H9 (cell line): ENCODE measurements around the gene WDR83. TPM values are rescaled to one million over a fixed set of nuclear protein-coding genes. Genes with fewer than 3 reads are reported as not detected.

Experiments
- DNase-seq: peaks from one replicate; pipeline ENCODE4 v3.0.0-alpha.2; 2017
- H2AFZ ChIP-seq: one replicate; pipeline ENCODE4 v1.6.1; 2013; ENCODE audit warnings: mild to moderate bottlenecking, low read length, control low read depth, moderate library complexity
- H2AK5ac ChIP-seq: 2 replicates; pipeline ENCODE4 v1.6.1; 2013; ENCODE audit warnings: low read length, control low read depth, mixed read lengths; ENCODE audit not compliant: insufficient read length
- H2BK120ac ChIP-seq: one replicate; pipeline ENCODE4 v1.6.1; 2013; ENCODE audit warnings: low read depth, mild to moderate bottlenecking, low read length, control low read depth, inconsistent platforms; ENCODE audit not compliant: poor library complexity, severe bottlenecking
- H2BK12ac ChIP-seq: 2 replicates; pipeline ENCODE4 v1.6.1; 2013; ENCODE audit warnings: low read length, control low read depth, mixed read lengths, low read depth; ENCODE audit not compliant: insufficient read length
- H2BK15ac ChIP-seq: 2 replicates; pipeline ENCODE4 v1.6.1; 2013; ENCODE audit warnings: low read depth, low read length, control low read depth
- H2BK20ac ChIP-seq: one replicate; pipeline ENCODE4 v1.6.1; 2013; ENCODE audit warnings: low read depth, mild to moderate bottlenecking, low read length, control low read depth, inconsistent platforms; ENCODE audit not compliant: poor library complexity, severe bottlenecking
- H2BK5ac ChIP-seq: 2 replicates; pipeline ENCODE4 v1.6.1; 2013; ENCODE audit warnings: low read length, control low read depth, mixed read lengths; ENCODE audit not compliant: insufficient read length
- H3K14ac ChIP-seq: 2 replicates; pipeline ENCODE4 v1.6.1; 2013; ENCODE audit warnings: low read length, control low read depth; ENCODE audit not compliant: insufficient read depth
- H3K18ac ChIP-seq: 2 replicates; pipeline ENCODE4 v1.6.1; 2013; ENCODE audit warnings: low read depth, mild to moderate bottlenecking, mixed read lengths, low read length, control low read depth; ENCODE audit not compliant: insufficient read length
- H3K23ac ChIP-seq: 2 replicates; pipeline ENCODE4 v1.6.1; 2013; ENCODE audit warnings: low read length, control low read depth, mixed read lengths, low read depth; ENCODE audit not compliant: insufficient read length
- H3K23me2 ChIP-seq: 2 replicates; pipeline ENCODE4 v1.6.1; 2013; ENCODE audit warnings: low read depth, mild to moderate bottlenecking, mixed read lengths, low read length, control low read depth; ENCODE audit not compliant: insufficient read length, poor library complexity, severe bottlenecking
- H3K27ac ChIP-seq: 2 replicates; pipeline ENCODE4 v1.5.1; 2013; ENCODE audit warnings: low read length, control low read depth, mixed read lengths, low read depth; ENCODE audit not compliant: insufficient read length
- H3K27me3 ChIP-seq: 2 replicates; pipeline ENCODE4 v1.6.1; 2013; ENCODE audit warnings: low read length, control low read depth, inconsistent platforms; ENCODE audit not compliant: insufficient read depth
- H3K4ac ChIP-seq: 2 replicates; pipeline ENCODE4 v1.6.1; 2013; ENCODE audit warnings: low read depth, mild to moderate bottlenecking, control low read depth, inconsistent platforms, low read length, moderate library complexity
- H3K4me1 ChIP-seq: 2 replicates; pipeline ENCODE4 v1.6.1; 2013; ENCODE audit warnings: low read length, control low read depth, inconsistent platforms; ENCODE audit not compliant: insufficient read depth
- H3K4me2 ChIP-seq: 2 replicates; pipeline ENCODE4 v1.6.1; 2013; ENCODE audit warnings: low read length, control low read depth, mixed read lengths; ENCODE audit not compliant: insufficient read length, insufficient read depth
- H3K56ac ChIP-seq: 2 replicates; pipeline ENCODE4 v1.6.1; 2013; ENCODE audit warnings: low read depth, mild to moderate bottlenecking, mixed read lengths, low read length, control low read depth; ENCODE audit not compliant: insufficient read length
- H3K79me1 ChIP-seq: 2 replicates; pipeline ENCODE4 v1.6.1; 2013; ENCODE audit warnings: low read depth, mild to moderate bottlenecking, moderate library complexity, low read length, control low read depth, inconsistent platforms; ENCODE audit not compliant: insufficient read depth, poor library complexity, severe bottlenecking
- H3K79me2 ChIP-seq: 2 replicates; pipeline ENCODE4 v1.6.1; 2013; ENCODE audit warnings: low read length, control low read depth, inconsistent platforms; ENCODE audit not compliant: insufficient read depth
- H3K9ac ChIP-seq: 2 replicates; pipeline ENCODE4 v1.6.1; 2013; ENCODE audit warnings: low read length, control low read depth, mixed read lengths; ENCODE audit not compliant: insufficient read length; ENCODE audit errors: extremely low read depth
- H3K9me3 ChIP-seq: one replicate; pipeline ENCODE4 v1.6.1; 2013; ENCODE audit warnings: low read depth, low read length, inconsistent platforms; ENCODE audit not compliant: control insufficient read depth
- H3T11ph ChIP-seq: one replicate; pipeline ENCODE4 v1.6.1; 2013; ENCODE audit warnings: mild to moderate bottlenecking, low read length, control low read depth, inconsistent platforms
- H4K20me1 ChIP-seq: one replicate; pipeline ENCODE4 v1.6.1; 2013; ENCODE audit not compliant: control insufficient read depth, insufficient read length, insufficient read depth
- H4K5ac ChIP-seq: 2 replicates; pipeline ENCODE4 v1.6.1; 2013; ENCODE audit warnings: low read depth, mild to moderate bottlenecking, mixed read lengths, low read length, control low read depth; ENCODE audit not compliant: insufficient read length
- H4K8ac ChIP-seq: replicated peaks from 2 replicates; pipeline ENCODE4 v1.6.1; 2013; ENCODE audit warnings: low read length, control low read depth, mixed read lengths, low read depth; ENCODE audit not compliant: insufficient read length
- H4K91ac ChIP-seq: 2 replicates; pipeline ENCODE4 v1.6.1; 2013; ENCODE audit warnings: low read depth, mild to moderate bottlenecking, moderate library complexity, mixed read lengths, low read length, control low read depth; ENCODE audit not compliant: insufficient read length
- H3K27ac Mint-ChIP-seq, 3 experiments: 2 replicates in 2 of 3; 3 replicates in 1 of 3; pipeline ENCODE4 v1.8.0; 2020 to 2021; ENCODE audit warnings: mixed read lengths in 3 of 3, mild to moderate bottlenecking in 1 of 3, moderate library complexity in 1 of 3
- H3K27me3 Mint-ChIP-seq: 2 replicates; pipeline ENCODE4 v1.8.0; 2021; ENCODE audit warnings: low read depth, mild to moderate bottlenecking, moderate library complexity, mixed read lengths
- H3K36me3 Mint-ChIP-seq, 3 experiments: 2 replicates in 2 of 3; 3 replicates in 1 of 3; pipeline ENCODE4 v1.8.0; 2020 to 2021; ENCODE audit warnings: low read depth in 3 of 3, mixed read lengths in 3 of 3; ENCODE audit not compliant: insufficient read depth in 1 of 3
- H3K4me1 Mint-ChIP-seq, 2 experiments: 2 replicates each; pipeline ENCODE4 v1.8.0; 2020; ENCODE audit warnings: mixed read lengths in 2 of 2
- H3K4me3 Mint-ChIP-seq, 2 experiments: 2 replicates in 1 of 2; 3 replicates in 1 of 2; pipeline ENCODE4 v1.8.0; 2020 to 2021; ENCODE audit warnings: mild to moderate bottlenecking in 2 of 2, mixed read lengths in 2 of 2, moderate library complexity in 1 of 2
- H3K9me3 Mint-ChIP-seq, 2 experiments: 2 replicates in 1 of 2; 3 replicates in 1 of 2; pipeline ENCODE4 v1.8.0; 2020; ENCODE audit warnings: mild to moderate bottlenecking in 2 of 2, mixed read lengths in 2 of 2, moderate library complexity in 1 of 2
- CTCF ChIP-seq: fragments of 200-600 bp; sonication (generic); conservative IDR thresholded peaks from 3 replicates; pipeline ENCODE4 v1.8.0; 2021; ENCODE audit warnings: antibody characterized with exemption, mild to moderate bottlenecking
- WGBS: extraction: QIAGEN DNeasy Blood & Tissue Kit; methylation state at CpG from one replicate; pipeline ENCODE4 v1.1.7; 2013; ENCODE audit warnings: missing lambda C conversion rate, low lambda C conversion rate, mixed read lengths; ENCODE audit not compliant: insufficient read length; ENCODE audit errors: extremely low coverage; 5-methylcytosine and 5-hydroxymethylcytosine counted together
- total RNA-seq: library from RNA; stranded (reverse); gene quantifications from 2 replicates; pipeline ENCODE4 v1.2.1, GENCODE V29; 2021

Gene WDR83
- total RNA-seq, 1 experiment from 2014 or later, result 21.0 TPM

GRCh38 chr19:12660980-12661379, 5.6 kb upstream of the WDR83 start:
- no peak overlapping the region for H4K91ac ChIP-seq
- TF ChIP-seq CTCF, result no peak
- no peak overlapping the region for H4K5ac ChIP-seq
- no peak overlapping the region for H2AK5ac ChIP-seq
- no peaks in the 10 kb centered on the region for H4K20me1 ChIP-seq
- H3T11ph ChIP-seq, result no peak overlapping the region
- no peak overlapping the region for H3K14ac ChIP-seq
- H4K8ac ChIP-seq, result no peak overlapping the region
- no peak overlapping the region for H2BK120ac ChIP-seq
- no peak overlapping the region for H3K4ac ChIP-seq
- no peak overlapping the region for H2AFZ ChIP-seq
- no peak overlapping the region for H3K9ac ChIP-seq
- H3K27ac ChIP-seq, result no peak overlapping the region
- H3K18ac ChIP-seq, result no peak overlapping the region
- no peak overlapping the region for H3K4me2 ChIP-seq
- H2BK15ac ChIP-seq, result no peak overlapping the region
- H3K27ac Mint-ChIP-seq, result no peak overlapping the region
- peaks cover under 1% of the 10 kb centered on the region for H3K23me2 ChIP-seq
- H3K4me1 Mint-ChIP-seq, result peaks cover 4 to 21% of the 10 kb centered on the region in 2 experiments
- no peak overlapping the region for H2BK12ac ChIP-seq
- WGBS, result no CpG with 5 or more reads among the region's 12 CpGs
- no peaks in the 10 kb centered on the region for H3K27me3 ChIP-seq
- H3K79me1 ChIP-seq, result no peaks in the 10 kb centered on the region
- no peaks in the 10 kb centered on the region; the same call in 1 of the 2 replicates for H3K27me3 Mint-ChIP-seq
- H3K9me3 Mint-ChIP-seq, result no peaks in the 10 kb centered on the region
- no peak overlapping the region for H3K56ac ChIP-seq
- H3K9me3 ChIP-seq, result no peaks in the 10 kb centered on the region
- no peak for DNase-seq
- no peak overlapping the region for H2BK20ac ChIP-seq
- H3K23ac ChIP-seq, result no peak overlapping the region
- peaks cover 19 to 52% (median 50%) of the 10 kb centered on the region in 3 experiments for H3K36me3 Mint-ChIP-seq
- no peak overlapping the region for H2BK5ac ChIP-seq
- H3K4me3 Mint-ChIP-seq, result no peak overlapping the region
- no peaks in the 10 kb centered on the region for H3K4me1 ChIP-seq
- no peaks in the 10 kb centered on the region; the same call in 1 of the 2 replicates for H3K79me2 ChIP-seq
